GM10266 (cell line): Measurements from ENCODE around the gene NTRK1.

Source experiments
- DNase-seq: peaks from one replicate; pipeline ENCODE4 v3.0.0; 2012; ENCODE audit errors: extremely low spot score
- CTCF ChIP-seq: IDR thresholded peaks from 2 replicates; pipeline ENCODE4 v1.5.1; 2012; ENCODE audit warnings: mild to moderate bottlenecking, low read depth; ENCODE audit not compliant: control insufficient read depth, insufficient read depth; ENCODE audit errors: missing control alignments

NTRK1 gene

GRCh38 chr1:156885880-156886355 is 25.3 kb downstream of the NTRK1 start:
- DNase-seq: no peak
- no peak for TF ChIP-seq CTCF

GRCh38 chr1:156886583-156887281 is 26.1 kb downstream of the NTRK1 start:
- no peak for TF ChIP-seq CTCF
- no peak for DNase-seq

- DNase-seq: no peak
- TF ChIP-seq CTCF: no peak
Observed at GRCh38 chr1:156887317-156887716, 26.7 kb downstream of the NTRK1 start.

GRCh38 chr1:156887734-156888133 is 27.1 kb downstream of the NTRK1 start:
- no peak for TF ChIP-seq CTCF
- no peak for DNase-seq

GRCh38 chr1:156889802-156890580 is 29.3 kb downstream of the NTRK1 start:
- peak; percentile 87 for TF ChIP-seq CTCF

GRCh38 chr1:156892190-156893047 is 31.8 kb downstream of the NTRK1 start:
- TF ChIP-seq CTCF: peak; percentile 87
- peak; percentile 87 for DNase-seq

More at GRCh38 chr1:156889802-156890580, 29.3 kb downstream of the NTRK1 start:
- peak; percentile 84 for DNase-seq
